K562 (cell line): ENCODE data around the gene PPP1CB. TPM values are rescaled to one million over a fixed set of nuclear protein-coding genes. Genes with fewer than 3 reads are reported as not detected.

Experiments
- PHF20 ChIP-seq: fragments of 450-650 bp; IDR thresholded peaks from 2 replicates; pipeline ENCODE4 v1.6.1; 2018; ENCODE audit not compliant: partially characterized antibody
- POLR3A ChIP-seq: IDR thresholded peaks from 2 replicates; pipeline ENCODE4 v1.6.1; 2011; ENCODE audit warnings: borderline replicate concordance, mild to moderate bottlenecking, moderate library complexity; ENCODE audit not compliant: insufficient read length, insufficient read depth; ENCODE audit errors: extremely low read depth
- SIN3B ChIP-seq: fragments of 450-650 bp; IDR thresholded peaks from 2 replicates; pipeline ENCODE4 v1.6.1; 2017; ENCODE audit warnings: low read depth, mild to moderate bottlenecking, moderate library complexity
- polyA plus RNA-seq, 8 experiments: library from polyadenylated mRNA; depleted of rRNA in 4 of 8; stranded (reverse) in 5 of 8; unstranded in 3 of 8; fragments of >200 nt; fragmentation: Nextera tagmentation in 2 of 8; fragmentation: Illumina TruSeq in 1 of 8; extraction: Ambion mirVana in 2 of 8; extraction: Trizol in 1 of 8; gene quantifications; 2 replicates each; pipeline versions ENCODE4 v1.2.1 to v1.2.3, GENCODE V29; 2011 to 2014; ENCODE audit warnings: inconsistent platforms in 1 of 8, missing spikeins in 1 of 8
- total RNA-seq, 7 experiments: library from RNA; depleted of rRNA in 6 of 7; stranded (reverse); fragments of >200 nt in 6 of 7; fragmentation: Illumina TruSeq in 2 of 7; extraction: Trizol in 2 of 7; gene quantifications; 2 replicates each; pipeline versions ENCODE4 v1.2.1 to v1.2.3, GENCODE V29; 2011 to 2021; ENCODE audit warnings: low replicate concordance in 1 of 7
- TF ChIP-seq, protein P1 (sequence below): fragments of 450-650 bp; formaldehyde crosslinking; IDR thresholded peaks from 2 replicates; pipeline ENCODE4 v1.4.0; 2022; ENCODE audit warnings: missing genetic modification characterization

PPP1CB gene
- total and polyA plus RNA-seq, 9 of the 15 experiments (the other 6 are each of a cell fraction or from before 2014, with no cell fraction given), result 25.6 to 118 (median 58.9) TPM

DNA sequence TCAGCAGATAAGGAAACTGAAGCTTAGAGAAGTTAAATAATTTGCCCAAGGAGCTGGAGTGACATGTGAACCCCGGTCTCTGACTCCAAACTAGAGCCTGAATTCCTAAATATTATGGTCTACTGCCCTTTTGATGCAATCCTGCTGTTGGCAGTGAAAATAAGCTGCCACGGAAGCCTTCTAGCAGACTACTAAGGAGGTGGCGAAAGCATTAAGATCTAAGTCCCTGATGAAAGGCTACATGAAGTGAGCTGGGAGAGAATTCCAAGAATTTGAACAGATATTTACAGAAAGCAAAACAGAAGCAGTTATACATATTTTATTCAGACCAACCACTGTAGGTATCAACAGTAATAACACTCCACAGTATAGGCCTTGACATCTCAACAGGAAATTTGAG, 90.4 kb downstream of the PPP1CB start (continued):
- TF ChIP-seq, protein P1, sequence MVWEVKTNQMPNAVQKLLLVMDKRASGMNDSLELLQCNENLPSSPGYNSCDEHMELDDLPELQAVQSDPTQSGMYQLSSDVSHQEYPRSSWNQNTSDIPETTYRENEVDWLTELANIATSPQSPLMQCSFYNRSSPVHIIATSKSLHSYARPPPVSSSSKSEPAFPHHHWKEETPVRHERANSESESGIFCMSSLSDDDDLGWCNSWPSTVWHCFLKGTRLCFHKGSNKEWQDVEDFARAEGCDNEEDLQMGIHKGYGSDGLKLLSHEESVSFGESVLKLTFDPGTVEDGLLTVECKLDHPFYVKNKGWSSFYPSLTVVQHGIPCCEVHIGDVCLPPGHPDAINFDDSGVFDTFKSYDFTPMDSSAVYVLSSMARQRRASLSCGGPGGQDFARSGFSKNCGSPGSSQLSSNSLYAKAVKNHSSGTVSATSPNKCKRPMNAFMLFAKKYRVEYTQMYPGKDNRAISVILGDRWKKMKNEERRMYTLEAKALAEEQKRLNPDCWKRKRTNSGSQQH, result no peak
- TF ChIP-seq POLR3A (no peak), SIN3B (no peak), PHF20 (no peak)
- TF ChIP-seq, all 486 proteins: peak for 0

Other genes with a start within 250 kb of the PPP1CB start
- gene SPDYA, start 59.0 kb downstream of the PPP1CB start, total RNA-seq (2014; rRNA removed), result 0.05 and 0.37 TPM in 2 replicates
- 0.22 and 0.44 TPM in 2 replicates for gene SPDYA, start 59.0 kb downstream of the PPP1CB start, total RNA-seq (2014; rRNA removed; fragmentation: Illumina TruSeq; extraction: Trizol)
- 0.41 and 0.43 TPM in 2 replicates for gene SPDYA, start 59.0 kb downstream of the PPP1CB start, total RNA-seq (2015; rRNA removed; fragmentation: Illumina TruSeq; extraction: Trizol)
- gene SPDYA, start 59.0 kb downstream of the PPP1CB start, total RNA-seq (2021), result 0.16 and 0.27 TPM in 2 replicates
- gene SPDYA, start 59.0 kb downstream of the PPP1CB start, polyA plus RNA-seq (2011; rRNA removed), result 0.07 and 0.09 TPM in 2 replicates
- gene SPDYA, start 59.0 kb downstream of the PPP1CB start, polyA plus RNA-seq (2014; fragmentation: Illumina TruSeq; extraction: Trizol), result 0.10 TPM in 1 of 2 replicates, not detected in the other
- 1 to 10 TPM in 1 of 2 experiments, under 1 TPM in 1; 0.62 to 1.6 TPM for gene SPDYA, start 59.0 kb downstream of the PPP1CB start, polyA plus RNA-seq (2014; fragmentation: Nextera tagmentation; extraction: Ambion mirVana)
- 0.17 TPM in 1 of 2 replicates, not detected in the other for gene SPDYA, start 59.0 kb downstream of the PPP1CB start, polyA plus RNA-seq (2014; rRNA removed)
- 13.7 and 19.2 TPM in 2 replicates for gene TRMT61B, start 118.5 kb downstream of the PPP1CB start, total RNA-seq (2014; rRNA removed)
- gene TRMT61B, start 118.5 kb downstream of the PPP1CB start, total RNA-seq (2014; rRNA removed; fragmentation: Illumina TruSeq; extraction: Trizol), result 27.1 and 28.9 TPM in 2 replicates
- 22.3 and 22.9 TPM in 2 replicates for gene TRMT61B, start 118.5 kb downstream of the PPP1CB start, total RNA-seq (2015; rRNA removed; fragmentation: Illumina TruSeq; extraction: Trizol)
- gene TRMT61B, start 118.5 kb downstream of the PPP1CB start, total RNA-seq (2021), result 17.4 and 20.0 TPM in 2 replicates
- 22.8 and 28.3 TPM in 2 replicates for gene TRMT61B, start 118.5 kb downstream of the PPP1CB start, polyA plus RNA-seq (2011; rRNA removed)
- gene TRMT61B, start 118.5 kb downstream of the PPP1CB start, polyA plus RNA-seq (2014; fragmentation: Illumina TruSeq; extraction: Trizol), result 18.8 and 19.5 TPM in 2 replicates
- 10 to 100 TPM; 16.7 to 26.8 TPM for gene TRMT61B, start 118.5 kb downstream of the PPP1CB start, polyA plus RNA-seq (2014; fragmentation: Nextera tagmentation; extraction: Ambion mirVana)
- 13.2 and 21.4 TPM in 2 replicates for gene TRMT61B, start 118.5 kb downstream of the PPP1CB start, polyA plus RNA-seq (2014; rRNA removed)
- gene WDR43, start 142.8 kb downstream of the PPP1CB start, total RNA-seq (2014; rRNA removed), result 105 and 106 TPM in 2 replicates
- 134 and 161 TPM in 2 replicates for gene WDR43, start 142.8 kb downstream of the PPP1CB start, total RNA-seq (2014; rRNA removed; fragmentation: Illumina TruSeq; extraction: Trizol)
- gene WDR43, start 142.8 kb downstream of the PPP1CB start, total RNA-seq (2015; rRNA removed; fragmentation: Illumina TruSeq; extraction: Trizol), result 144 and 149 TPM in 2 replicates
- gene WDR43, start 142.8 kb downstream of the PPP1CB start, total RNA-seq (2021), result 105 and 107 TPM in 2 replicates
- 147 and 197 TPM in 2 replicates for gene WDR43, start 142.8 kb downstream of the PPP1CB start, polyA plus RNA-seq (2011; rRNA removed)
- 77.9 and 83.1 TPM in 2 replicates for gene WDR43, start 142.8 kb downstream of the PPP1CB start, polyA plus RNA-seq (2014; fragmentation: Illumina TruSeq; extraction: Trizol)
- 10 to 100 TPM; 34.6 to 39.2 TPM for gene WDR43, start 142.8 kb downstream of the PPP1CB start, polyA plus RNA-seq (2014; fragmentation: Nextera tagmentation; extraction: Ambion mirVana)
- gene WDR43, start 142.8 kb downstream of the PPP1CB start, polyA plus RNA-seq (2014; rRNA removed), result 53.6 and 58.3 TPM in 2 replicates
- not detected in 2 replicates for gene TOGARAM2, start 229.5 kb downstream of the PPP1CB start, total RNA-seq (2014; rRNA removed)
- not detected in 2 replicates for gene TOGARAM2, start 229.5 kb downstream of the PPP1CB start, total RNA-seq (2014; rRNA removed; fragmentation: Illumina TruSeq; extraction: Trizol)
- gene TOGARAM2, start 229.5 kb downstream of the PPP1CB start, total RNA-seq (2015; rRNA removed; fragmentation: Illumina TruSeq; extraction: Trizol), result not detected in 2 replicates
- not detected in 2 replicates for gene TOGARAM2, start 229.5 kb downstream of the PPP1CB start, total RNA-seq (2021)
- not detected in 2 replicates for gene TOGARAM2, start 229.5 kb downstream of the PPP1CB start, polyA plus RNA-seq (2011; rRNA removed)
- gene TOGARAM2, start 229.5 kb downstream of the PPP1CB start, polyA plus RNA-seq (2014; fragmentation: Illumina TruSeq; extraction: Trizol), result not detected in 2 replicates
- gene TOGARAM2, start 229.5 kb downstream of the PPP1CB start, polyA plus RNA-seq (2014; fragmentation: Nextera tagmentation; extraction: Ambion mirVana), result not detected
- not detected in 2 replicates for gene TOGARAM2, start 229.5 kb downstream of the PPP1CB start, polyA plus RNA-seq (2014; rRNA removed)